Measurements from ENCODE around the gene PAQR3. TPM values are rescaled to one million over a fixed set of nuclear protein-coding genes. Genes with fewer than 3 reads are reported as not detected.
"Not testable (repeated sequence)": the region's sequence is repeated elsewhere in the genome, so short reads cannot be mapped to it uniquely, and the experiment has no call there.

Gene PAQR3
- total RNA-seq, 1 experiment from 2014 or later, result 46.0 TPM

- Histone ChIP-seq H3K9me3 (ENCODE audit: low read length) (no peaks in the 10 kb centered on the region), H4K20me1 (ENCODE audit: insufficient read depth, low read depth, low read length) (no peaks in the 10 kb centered on the region), H3K4me3 (ENCODE audit: low read length) (no peak overlapping the region), H3K79me2 (ENCODE audit: low read length) (no peaks in the 10 kb centered on the region), H3K27me3 (ENCODE audit: low read length) (no peaks in the 10 kb centered on the region), H3K9me2 (replicated peaks; ENCODE audit: insufficient read depth, low read length) (no peaks in the 10 kb centered on the region), H3K4me2 (ENCODE audit: low read depth, low read length, poor library complexity, severe bottlenecking) (no peak overlapping the region), H3K9ac (ENCODE audit: low read length) (no peak overlapping the region), H3K27ac (ENCODE audit: low read length) (no peak overlapping the region), H2AFZ (ENCODE audit: low read length) (no peak overlapping the region), H3K4me1 (ENCODE audit: low read length) (no peaks in the 10 kb centered on the region), H3K36me3 (ENCODE audit: insufficient read depth, low read length) (no peaks in the 10 kb centered on the region)
- no peak for DNase-seq
Measured at GRCh38 chr4:78922207-78922606, 17.0 kb downstream of the PAQR3 start.

GRCh38 chr4:78910612-78911011 lies 28.6 kb downstream of the PAQR3 start:
- H3K36me3 ChIP-seq (ENCODE audit: insufficient read depth, low read length), result no peaks in the 10 kb centered on the region
- H3K79me2 ChIP-seq (ENCODE audit: low read length), result no peaks in the 10 kb centered on the region
- H4K20me1 ChIP-seq (ENCODE audit: insufficient read depth, low read depth, low read length), result no peaks in the 10 kb centered on the region
- H3K9me2 ChIP-seq (replicated peaks; ENCODE audit: insufficient read depth, low read length), result no peaks in the 10 kb centered on the region
- no peak overlapping the region for H3K4me3 ChIP-seq (ENCODE audit: low read length)
- no peak overlapping the region for H2AFZ ChIP-seq (ENCODE audit: low read length)
- no peak overlapping the region for H3K27ac ChIP-seq (ENCODE audit: low read length)
- H3K27me3 ChIP-seq (ENCODE audit: low read length), result no peaks in the 10 kb centered on the region
- H3K4me1 ChIP-seq (ENCODE audit: low read length), result no peaks in the 10 kb centered on the region
- no peak overlapping the region for H3K9ac ChIP-seq (ENCODE audit: low read length)
- H3K4me2 ChIP-seq (ENCODE audit: low read depth, low read length, poor library complexity, severe bottlenecking), result no peak overlapping the region
- no peak for DNase-seq
- no peaks in the 10 kb centered on the region for H3K9me3 ChIP-seq (ENCODE audit: low read length)

GRCh38 chr4:78908974-78909373 lies 30.3 kb downstream of the PAQR3 start:
- H3K9ac ChIP-seq (ENCODE audit: low read length); H3K27ac ChIP-seq (ENCODE audit: low read length); H2AFZ ChIP-seq (ENCODE audit: low read length); H3K4me1 ChIP-seq (ENCODE audit: low read length); H3K79me2 ChIP-seq (ENCODE audit: low read length); H3K9me2 ChIP-seq (replicated peaks; ENCODE audit: insufficient read depth, low read length); H4K20me1 ChIP-seq (ENCODE audit: insufficient read depth, low read depth, low read length); H3K27me3 ChIP-seq (ENCODE audit: low read length); H3K9me3 ChIP-seq (ENCODE audit: low read length); DNase-seq; H3K4me3 ChIP-seq (ENCODE audit: low read length); H3K36me3 ChIP-seq (ENCODE audit: insufficient read depth, low read length); H3K4me2 ChIP-seq (ENCODE audit: low read depth, low read length, poor library complexity, severe bottlenecking): not testable (repeated sequence)

GRCh38 chr4:78907638-78908037 lies 31.6 kb downstream of the PAQR3 start:
- no peaks in the 10 kb centered on the region for H4K20me1 ChIP-seq (ENCODE audit: insufficient read depth, low read depth, low read length)
- H2AFZ ChIP-seq (ENCODE audit: low read length), result no peak overlapping the region
- no peaks in the 10 kb centered on the region for H3K4me1 ChIP-seq (ENCODE audit: low read length)
- H3K79me2 ChIP-seq (ENCODE audit: low read length), result no peaks in the 10 kb centered on the region
- no peak overlapping the region for H3K4me2 ChIP-seq (ENCODE audit: low read depth, low read length, poor library complexity, severe bottlenecking)
- no peaks in the 10 kb centered on the region for H3K36me3 ChIP-seq (ENCODE audit: insufficient read depth, low read length)
- H3K4me3 ChIP-seq (ENCODE audit: low read length), result no peak overlapping the region
- no peak for DNase-seq
- H3K9me2 ChIP-seq (replicated peaks; ENCODE audit: insufficient read depth, low read length), result no peaks in the 10 kb centered on the region
- no peaks in the 10 kb centered on the region for H3K27me3 ChIP-seq (ENCODE audit: low read length)
- no peak overlapping the region for H3K27ac ChIP-seq (ENCODE audit: low read length)
- H3K9ac ChIP-seq (ENCODE audit: low read length), result no peak overlapping the region
- no peaks in the 10 kb centered on the region for H3K9me3 ChIP-seq (ENCODE audit: low read length)

- no peak for DNase-seq
- Histone ChIP-seq H3K9me3 (ENCODE audit: low read length) (no peaks in the 10 kb centered on the region), H3K4me1 (ENCODE audit: low read length) (no peaks in the 10 kb centered on the region), H3K27ac (ENCODE audit: low read length) (no peak overlapping the region), H3K27me3 (ENCODE audit: low read length) (no peaks in the 10 kb centered on the region), H4K20me1 (ENCODE audit: insufficient read depth, low read depth, low read length) (no peaks in the 10 kb centered on the region), H3K36me3 (ENCODE audit: insufficient read depth, low read length) (no peaks in the 10 kb centered on the region), H3K9ac (ENCODE audit: low read length) (no peak overlapping the region), H3K4me3 (ENCODE audit: low read length) (no peak overlapping the region), H2AFZ (ENCODE audit: low read length) (no peak overlapping the region), H3K4me2 (ENCODE audit: low read depth, low read length, poor library complexity, severe bottlenecking) (no peak overlapping the region), H3K9me2 (replicated peaks; ENCODE audit: insufficient read depth, low read length) (no peaks in the 10 kb centered on the region), H3K79me2 (ENCODE audit: low read length) (no peaks in the 10 kb centered on the region)
Measured at GRCh38 chr4:78904143-78904542, 35.1 kb downstream of the PAQR3 start.

- H3K9me2 ChIP-seq (replicated peaks; ENCODE audit: insufficient read depth, low read length), result no peaks in the 10 kb centered on the region
- H4K20me1 ChIP-seq (ENCODE audit: insufficient read depth, low read depth, low read length), result no peaks in the 10 kb centered on the region
- H3K4me3 ChIP-seq (ENCODE audit: low read length), result no peak overlapping the region
- no peaks in the 10 kb centered on the region for H3K27me3 ChIP-seq (ENCODE audit: low read length)
- no peaks in the 10 kb centered on the region for H3K79me2 ChIP-seq (ENCODE audit: low read length)
- no peak overlapping the region for H2AFZ ChIP-seq (ENCODE audit: low read length)
- no peaks in the 10 kb centered on the region for H3K9me3 ChIP-seq (ENCODE audit: low read length)
- no peak overlapping the region for H3K4me2 ChIP-seq (ENCODE audit: low read depth, low read length, poor library complexity, severe bottlenecking)
- H3K27ac ChIP-seq (ENCODE audit: low read length), result no peak overlapping the region
- no peaks in the 10 kb centered on the region for H3K4me1 ChIP-seq (ENCODE audit: low read length)
- H3K9ac ChIP-seq (ENCODE audit: low read length), result no peak overlapping the region
- H3K36me3 ChIP-seq (ENCODE audit: insufficient read depth, low read length), result no peaks in the 10 kb centered on the region
- DNase-seq, result no peak
Measured at GRCh38 chr4:78902298-78902697, 36.9 kb downstream of the PAQR3 start.

- DNase-seq, result no peak
- Histone ChIP-seq H3K4me3 (ENCODE audit: low read length) (no peak overlapping the region), H3K36me3 (ENCODE audit: insufficient read depth, low read length) (no peaks in the 10 kb centered on the region), H3K9me3 (ENCODE audit: low read length) (no peaks in the 10 kb centered on the region), H2AFZ (ENCODE audit: low read length) (no peak overlapping the region), H3K27me3 (ENCODE audit: low read length) (no peaks in the 10 kb centered on the region), H4K20me1 (ENCODE audit: insufficient read depth, low read depth, low read length) (no peaks in the 10 kb centered on the region), H3K4me2 (ENCODE audit: low read depth, low read length, poor library complexity, severe bottlenecking) (no peak overlapping the region), H3K4me1 (ENCODE audit: low read length) (no peaks in the 10 kb centered on the region), H3K27ac (ENCODE audit: low read length) (no peak overlapping the region), H3K9ac (ENCODE audit: low read length) (no peak overlapping the region), H3K9me2 (replicated peaks; ENCODE audit: insufficient read depth, low read length) (no peaks in the 10 kb centered on the region), H3K79me2 (ENCODE audit: low read length) (no peaks in the 10 kb centered on the region)
Measured at GRCh38 chr4:78901882-78902281, 37.4 kb downstream of the PAQR3 start.

GRCh38 chr4:78899302-78899701 lies 39.9 kb downstream of the PAQR3 start:
- DNase-seq, result no peak

GRCh38 chr4:78889955-78890354 lies 49.3 kb downstream of the PAQR3 start:
- Histone ChIP-seq H3K9me3 (ENCODE audit: low read length) (no peaks in the 10 kb centered on the region), H3K36me3 (ENCODE audit: insufficient read depth, low read length) (no peaks in the 10 kb centered on the region), H3K4me3 (ENCODE audit: low read length) (no peak overlapping the region), H3K27ac (ENCODE audit: low read length) (no peak overlapping the region), H4K20me1 (ENCODE audit: insufficient read depth, low read depth, low read length) (no peaks in the 10 kb centered on the region), H3K9ac (ENCODE audit: low read length) (no peak overlapping the region), H3K79me2 (ENCODE audit: low read length) (no peaks in the 10 kb centered on the region), H2AFZ (ENCODE audit: low read length) (no peak overlapping the region), H3K4me1 (ENCODE audit: low read length) (peaks cover 6% of the 10 kb centered on the region; the same call in 1 of the 2 replicates), H3K27me3 (ENCODE audit: low read length) (no peaks in the 10 kb centered on the region), H3K4me2 (ENCODE audit: low read depth, low read length, poor library complexity, severe bottlenecking) (no peak overlapping the region), H3K9me2 (replicated peaks; ENCODE audit: insufficient read depth, low read length) (no peaks in the 10 kb centered on the region)
- no peak for DNase-seq

More at GRCh38 chr4:78899302-78899701, 39.9 kb downstream of the PAQR3 start:
- Histone ChIP-seq H2AFZ (ENCODE audit: low read length) (no peak overlapping the region), H3K36me3 (ENCODE audit: insufficient read depth, low read length) (no peaks in the 10 kb centered on the region), H3K4me1 (ENCODE audit: low read length) (no peaks in the 10 kb centered on the region), H3K9me2 (replicated peaks; ENCODE audit: insufficient read depth, low read length) (no peaks in the 10 kb centered on the region), H3K4me3 (ENCODE audit: low read length) (no peak overlapping the region), H3K4me2 (ENCODE audit: low read depth, low read length, poor library complexity, severe bottlenecking) (no peak overlapping the region), H4K20me1 (ENCODE audit: insufficient read depth, low read depth, low read length) (no peaks in the 10 kb centered on the region), H3K27me3 (ENCODE audit: low read length) (no peaks in the 10 kb centered on the region), H3K27ac (ENCODE audit: low read length) (no peak overlapping the region), H3K9ac (ENCODE audit: low read length) (no peak overlapping the region), H3K9me3 (ENCODE audit: low read length) (no peaks in the 10 kb centered on the region), H3K79me2 (ENCODE audit: low read length) (no peaks in the 10 kb centered on the region)

All from Karpas-422 (cell line).